AML-193 (cell line): ENCODE measurements around the gene TCTA.

ENCODE experiments used
- DNase-seq, 2 experiments: peaks; one replicate each; lab custom pipeline; 2025; lab: John Stamatoyannopoulos, UW

Gene TCTA

DNA sequence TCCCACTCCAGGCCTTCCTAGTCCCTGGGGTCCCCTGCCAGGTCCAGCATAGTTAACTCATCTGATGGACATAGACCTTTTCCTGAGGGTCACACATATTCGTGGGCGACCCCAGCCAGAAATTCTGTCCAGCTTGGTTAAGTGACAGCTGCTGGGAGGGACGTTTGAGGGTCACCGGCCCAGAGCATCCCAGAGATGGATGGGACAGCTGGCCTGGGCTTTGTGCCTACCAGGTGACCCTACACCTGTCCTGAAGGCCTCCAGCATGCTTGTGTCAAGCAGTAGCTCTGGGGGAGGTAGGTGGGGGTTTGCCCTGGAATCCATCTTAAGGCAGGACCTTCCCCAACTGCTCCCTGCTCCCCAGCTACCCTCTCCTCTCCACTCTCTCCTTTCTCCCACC, 48.7 kb downstream of the TCTA start:
- no peak for DNase-seq

DNA sequence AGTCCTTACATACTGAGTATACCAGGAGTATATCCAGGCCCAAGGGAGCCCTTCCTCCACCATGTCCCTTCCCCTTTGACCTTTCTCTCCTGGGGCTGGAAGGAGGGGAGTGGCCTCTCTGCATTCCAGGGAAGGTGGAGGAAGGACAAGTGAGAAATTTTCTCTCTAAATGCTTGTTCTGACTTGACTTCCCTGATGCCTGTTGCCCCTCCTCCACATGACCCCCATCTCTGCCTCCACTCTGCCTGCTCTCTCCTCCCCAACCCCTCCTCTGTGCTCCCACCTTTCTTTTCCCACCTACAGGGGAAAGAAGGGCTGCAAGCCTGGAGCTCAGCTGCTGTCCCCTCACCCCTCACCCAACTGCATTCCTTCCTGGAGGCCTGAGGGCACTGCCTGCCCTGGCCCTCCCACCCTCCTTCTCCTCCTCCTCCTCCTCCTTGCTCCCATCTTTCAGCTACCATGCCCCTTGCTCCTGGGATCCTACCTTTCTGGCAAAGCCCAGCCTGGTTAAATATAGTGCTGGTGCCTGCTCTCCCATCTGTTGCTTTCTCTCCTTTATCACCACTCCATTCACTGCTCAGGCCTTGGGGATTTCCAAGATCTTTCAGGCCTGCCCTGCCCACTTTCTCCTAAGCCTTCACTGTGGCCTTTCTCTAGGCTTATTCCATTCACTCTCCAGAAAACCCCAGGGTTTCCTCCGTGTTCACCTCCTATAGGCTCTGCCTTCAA, 49.4 kb downstream of the TCTA start:
- no peak for DNase-seq

DNA sequence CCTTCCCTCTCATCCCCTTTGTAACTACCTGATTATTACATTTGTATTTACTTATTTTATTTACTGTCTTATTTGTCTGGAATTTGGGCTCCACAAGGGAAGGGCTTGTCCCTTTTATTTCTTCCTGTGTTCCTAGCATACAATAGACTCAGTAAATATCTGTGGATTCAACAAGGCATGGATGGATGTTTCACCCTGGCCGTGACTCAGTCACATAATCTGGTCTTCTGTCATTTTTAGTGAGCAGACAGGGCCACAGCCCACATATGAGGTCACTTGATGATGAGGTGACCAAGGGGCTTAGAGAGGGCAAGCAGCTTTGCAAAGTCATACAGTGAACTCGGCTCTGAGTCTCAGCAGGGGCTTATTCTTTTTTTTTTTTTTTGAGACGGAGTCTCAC, 50.0 kb downstream of the TCTA start:
- no peak for DNase-seq

DNA sequence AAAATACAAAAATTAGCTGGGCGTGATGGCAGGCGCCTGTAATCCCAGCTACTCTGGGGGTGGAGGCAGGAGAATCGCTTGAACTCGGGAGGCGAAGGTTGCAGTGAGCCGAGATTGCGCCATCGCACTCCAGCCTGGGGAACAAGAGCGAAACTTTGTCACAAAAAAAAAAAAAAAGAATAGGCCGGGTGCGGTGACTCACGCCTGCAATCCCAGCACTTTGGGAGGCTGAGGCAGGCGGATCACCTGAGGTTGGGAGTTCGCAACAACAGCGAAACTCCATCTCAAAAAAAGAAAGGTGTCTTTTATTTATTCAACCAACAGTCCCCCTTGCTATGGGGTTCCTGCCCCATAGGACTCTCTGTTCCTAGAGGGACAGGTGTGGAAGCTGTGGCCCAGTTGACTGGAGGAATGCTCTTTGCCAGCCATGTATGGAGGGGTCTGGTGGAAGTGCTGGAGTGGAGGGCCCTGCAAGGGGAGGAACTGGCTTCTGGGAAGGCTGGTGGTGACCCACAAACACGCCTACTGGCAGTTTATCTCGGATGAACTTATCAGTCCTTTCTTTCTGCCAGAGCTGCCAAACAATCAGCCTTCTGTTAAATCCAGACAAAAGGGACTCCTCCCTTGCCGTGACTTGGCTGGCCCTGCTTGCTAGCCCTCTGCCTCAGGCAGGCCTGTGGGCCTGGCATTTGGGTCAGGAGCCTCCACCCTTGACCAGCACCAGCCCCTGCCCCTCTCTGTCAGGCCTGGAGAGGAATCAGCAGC, 53.2 kb downstream of the TCTA start:
- DNase-seq: no peak
